WERI-Rb-1 (cell line): Measurements from ENCODE around the gene MOB4.

ENCODE experiments used
- DNase-seq: peaks from one replicate; pipeline ENCODE4 v3.0.0-alpha.2; 2020
- H3K27ac ChIP-seq: fragments of 250-450 bp; sonication (Bioruptor Pico); 2 replicates; pipeline ENCODE4 v1.5.1; 2020; ENCODE audit warnings: mild to moderate bottlenecking, moderate library complexity
- H3K27me3 ChIP-seq: fragments of 250-450 bp; sonication (Bioruptor Pico); 2 replicates; pipeline ENCODE4 v1.5.1; 2021; ENCODE audit warnings: mild to moderate bottlenecking, low read depth, moderate library complexity; ENCODE audit not compliant: insufficient read depth, severe bottlenecking
- H3K36me3 ChIP-seq: fragments of 250-450 bp; sonication (Bioruptor Pico); 2 replicates; pipeline ENCODE4 v1.5.1; 2020; ENCODE audit warnings: mild to moderate bottlenecking, moderate library complexity
- H3K4me3 ChIP-seq: 2 replicates; pipeline ENCODE4 v1.5.1; 2011; ENCODE audit warnings: low read depth, mild to moderate bottlenecking, control low read depth, low read length
- H3K9me3 ChIP-seq: fragments of 250-450 bp; sonication (Bioruptor Pico); 2 replicates; pipeline ENCODE4 v1.5.1; 2021; ENCODE audit warnings: mild to moderate bottlenecking, moderate library complexity; ENCODE audit not compliant: severe bottlenecking
- TF ChIP-seq, protein P1 (sequence below): IDR thresholded peaks from 2 replicates; pipeline ENCODE4 v1.5.1; 2011; ENCODE audit warnings: low read depth, mild to moderate bottlenecking, control low read depth, inconsistent platforms, low read length

Gene MOB4

DNA sequence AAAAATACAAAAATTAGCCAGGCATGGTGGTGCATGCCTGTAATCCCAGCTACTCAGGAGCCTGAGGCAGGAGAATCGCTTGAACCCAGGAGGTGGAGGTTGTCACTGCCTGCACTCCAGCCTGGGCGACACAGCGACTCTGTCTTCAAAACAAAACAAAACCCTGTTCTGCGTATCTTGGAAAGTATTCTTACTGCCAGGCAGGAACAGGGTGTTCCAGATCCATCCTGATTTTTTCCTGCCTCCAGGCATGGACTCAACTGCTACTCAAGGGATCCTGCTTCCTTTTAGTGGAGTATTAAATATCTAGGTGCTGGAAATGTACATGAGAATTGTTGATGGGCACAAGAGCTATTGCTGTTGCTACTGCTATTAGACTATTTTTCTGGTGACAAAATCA, 28.5 kb upstream of the MOB4 start:
- peaks cover 73% of the 10 kb centered on the region for H3K36me3 ChIP-seq
- no peak for DNase-seq
- peaks cover 8% of the 10 kb centered on the region for H3K9me3 ChIP-seq
- no peak overlapping the region for H3K4me3 ChIP-seq
- TF ChIP-seq, protein P1, sequence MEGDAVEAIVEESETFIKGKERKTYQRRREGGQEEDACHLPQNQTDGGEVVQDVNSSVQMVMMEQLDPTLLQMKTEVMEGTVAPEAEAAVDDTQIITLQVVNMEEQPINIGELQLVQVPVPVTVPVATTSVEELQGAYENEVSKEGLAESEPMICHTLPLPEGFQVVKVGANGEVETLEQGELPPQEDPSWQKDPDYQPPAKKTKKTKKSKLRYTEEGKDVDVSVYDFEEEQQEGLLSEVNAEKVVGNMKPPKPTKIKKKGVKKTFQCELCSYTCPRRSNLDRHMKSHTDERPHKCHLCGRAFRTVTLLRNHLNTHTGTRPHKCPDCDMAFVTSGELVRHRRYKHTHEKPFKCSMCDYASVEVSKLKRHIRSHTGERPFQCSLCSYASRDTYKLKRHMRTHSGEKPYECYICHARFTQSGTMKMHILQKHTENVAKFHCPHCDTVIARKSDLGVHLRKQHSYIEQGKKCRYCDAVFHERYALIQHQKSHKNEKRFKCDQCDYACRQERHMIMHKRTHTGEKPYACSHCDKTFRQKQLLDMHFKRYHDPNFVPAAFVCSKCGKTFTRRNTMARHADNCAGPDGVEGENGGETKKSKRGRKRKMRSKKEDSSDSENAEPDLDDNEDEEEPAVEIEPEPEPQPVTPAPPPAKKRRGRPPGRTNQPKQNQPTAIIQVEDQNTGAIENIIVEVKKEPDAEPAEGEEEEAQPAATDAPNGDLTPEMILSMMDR: no peak
- no peak overlapping the region for H3K27ac ChIP-seq
- no peaks in the 10 kb centered on the region for H3K27me3 ChIP-seq

DNA sequence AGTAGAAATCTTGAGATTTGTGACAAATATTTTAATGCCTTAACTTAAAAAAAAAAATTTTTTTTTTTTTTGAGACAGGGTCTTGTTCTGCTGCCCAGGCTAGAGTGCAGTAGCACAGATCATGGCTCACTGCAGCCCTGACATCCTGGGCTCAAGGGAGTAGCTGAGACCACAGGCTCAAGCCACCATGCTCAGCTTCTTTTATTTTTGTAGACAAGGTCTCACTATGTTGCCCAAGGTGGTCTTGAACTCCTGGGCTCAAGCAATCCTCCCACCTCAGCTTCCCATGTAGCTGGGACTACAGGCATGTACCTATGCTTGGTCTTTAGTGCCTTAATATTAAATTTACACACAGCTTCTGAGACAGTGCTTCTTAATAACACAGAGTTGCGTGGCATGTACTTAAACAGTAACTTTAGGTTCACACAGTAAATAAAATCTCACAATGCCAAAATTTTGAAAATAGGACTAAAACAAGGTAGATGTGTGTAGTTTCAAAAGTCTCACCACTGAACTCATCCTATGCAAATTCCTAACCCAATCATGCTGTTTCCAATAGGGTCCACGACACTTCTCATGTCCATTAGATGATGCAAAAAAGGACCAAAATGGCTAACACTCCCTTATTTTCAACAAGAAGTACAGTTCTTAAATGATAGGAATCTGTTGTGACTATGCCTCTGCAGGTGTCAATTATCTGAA, 20.3 kb upstream of the MOB4 start:
- H3K4me3 ChIP-seq: no peak overlapping the region
- no peak overlapping the region for H3K27ac ChIP-seq
- no peak for DNase-seq
- H3K27me3 ChIP-seq: no peaks in the 10 kb centered on the region
- H3K9me3 ChIP-seq: no peaks in the 10 kb centered on the region
- TF ChIP-seq, protein P1: no peak
- peaks cover 90% of the 10 kb centered on the region for H3K36me3 ChIP-seq

DNA sequence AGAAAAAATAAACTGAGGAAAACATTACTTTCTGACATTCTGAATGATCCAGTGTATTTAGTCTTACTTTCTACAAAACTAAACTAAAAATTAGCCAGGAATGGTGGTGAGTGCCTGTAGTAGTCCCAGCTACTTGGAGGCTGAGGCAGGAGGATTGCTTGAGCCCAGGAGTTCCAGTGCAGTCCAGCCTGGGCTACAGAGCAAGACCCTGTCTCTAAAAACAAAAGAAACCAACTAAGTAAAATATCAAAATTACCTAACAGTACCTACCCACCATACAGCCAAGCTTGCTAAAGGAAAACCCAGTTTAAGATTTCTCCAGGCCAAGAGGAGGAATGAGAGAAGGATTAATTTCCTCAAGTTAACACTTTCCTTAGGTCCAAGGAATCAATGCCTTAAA, 19.2 kb upstream of the MOB4 start:
- no peaks in the 10 kb centered on the region for H3K27me3 ChIP-seq
- no peaks in the 10 kb centered on the region for H3K9me3 ChIP-seq
- H3K27ac ChIP-seq: no peak overlapping the region
- TF ChIP-seq, protein P1: no peak
- no peak overlapping the region for H3K4me3 ChIP-seq
- DNase-seq: no peak
- H3K36me3 ChIP-seq: peaks cover 89% of the 10 kb centered on the region

DNA sequence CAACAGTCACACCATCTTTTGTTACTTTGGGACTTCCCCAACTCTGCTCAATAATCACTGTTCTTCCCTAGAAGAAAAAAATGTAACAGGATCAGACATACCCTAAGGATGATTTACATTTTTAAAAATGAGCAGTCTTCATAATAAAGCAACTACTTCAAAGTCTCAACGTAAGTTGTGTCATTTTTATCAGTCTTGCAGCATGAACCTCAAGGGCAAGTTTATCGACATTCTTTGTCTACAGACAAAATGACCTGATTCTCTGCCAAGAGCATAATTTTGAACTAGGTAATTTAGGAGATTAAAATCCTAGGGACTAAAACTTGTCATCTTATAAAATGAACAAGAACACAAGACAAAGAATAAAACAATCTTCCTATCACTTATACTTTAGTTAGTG, 18.5 kb upstream of the MOB4 start:
- no peak for DNase-seq
- H3K36me3 ChIP-seq: peaks cover 89% of the 10 kb centered on the region
- H3K27me3 ChIP-seq: no peaks in the 10 kb centered on the region
- no peak overlapping the region; the same call in 1 of the 2 replicates for H3K4me3 ChIP-seq
- H3K27ac ChIP-seq: no peak overlapping the region
- TF ChIP-seq, protein P1: no peak
- H3K9me3 ChIP-seq: no peaks in the 10 kb centered on the region

DNA sequence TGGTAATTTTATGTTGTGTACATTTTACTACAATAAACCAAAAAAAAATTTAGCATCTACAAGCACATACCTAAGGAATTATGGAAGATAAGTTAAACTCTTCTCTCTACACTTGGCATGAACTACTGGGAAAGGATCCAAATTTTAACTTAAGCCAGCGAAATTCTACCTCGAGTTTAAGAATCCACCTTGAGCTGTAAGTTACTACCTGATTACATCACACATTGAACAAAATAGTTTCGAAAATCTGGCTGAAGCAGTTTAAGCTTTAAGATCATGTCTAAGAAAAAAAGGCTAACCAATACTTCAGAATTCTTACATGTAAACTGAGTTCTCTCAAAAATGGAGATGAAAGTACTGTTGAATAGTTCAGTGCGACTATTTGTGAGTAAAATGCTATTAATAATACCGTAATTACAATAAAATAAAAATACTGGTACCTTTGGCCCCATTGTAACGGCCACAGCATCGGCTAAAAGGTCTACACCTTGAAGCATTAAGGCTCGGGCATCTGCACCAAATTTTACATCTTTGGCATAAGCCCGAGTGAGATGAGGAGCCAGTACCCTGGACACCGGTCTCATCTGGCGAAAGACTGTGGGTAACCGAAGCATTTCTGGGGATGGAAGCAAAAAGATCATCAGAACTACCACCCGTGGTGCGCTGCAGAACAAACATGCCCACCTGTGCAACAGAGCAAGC, 17.5 kb upstream of the MOB4 start:
- peak overlapping the region; percentile 95 for H3K27ac ChIP-seq
- DNase-seq: no peak
- H3K36me3 ChIP-seq: peaks cover 89% of the 10 kb centered on the region
- no peaks in the 10 kb centered on the region for H3K9me3 ChIP-seq
- TF ChIP-seq, protein P1: no peak
- no peaks in the 10 kb centered on the region for H3K27me3 ChIP-seq
- H3K4me3 ChIP-seq: peak overlapping the region; percentile 70
